ENCODE data around the gene PIK3R5. TPM values are rescaled to one million over a fixed set of nuclear protein-coding genes. Genes with fewer than 3 reads are reported as not detected.
A peak's percentile ranks its signal among the peaks of the same experiment; 100 is the strongest.

PIK3R5 gene
- total and polyA plus RNA-seq, 12 donors = 1.2 to 51.7 (median 17.2) TPM

- TF ChIP-seq, protein P1, sequence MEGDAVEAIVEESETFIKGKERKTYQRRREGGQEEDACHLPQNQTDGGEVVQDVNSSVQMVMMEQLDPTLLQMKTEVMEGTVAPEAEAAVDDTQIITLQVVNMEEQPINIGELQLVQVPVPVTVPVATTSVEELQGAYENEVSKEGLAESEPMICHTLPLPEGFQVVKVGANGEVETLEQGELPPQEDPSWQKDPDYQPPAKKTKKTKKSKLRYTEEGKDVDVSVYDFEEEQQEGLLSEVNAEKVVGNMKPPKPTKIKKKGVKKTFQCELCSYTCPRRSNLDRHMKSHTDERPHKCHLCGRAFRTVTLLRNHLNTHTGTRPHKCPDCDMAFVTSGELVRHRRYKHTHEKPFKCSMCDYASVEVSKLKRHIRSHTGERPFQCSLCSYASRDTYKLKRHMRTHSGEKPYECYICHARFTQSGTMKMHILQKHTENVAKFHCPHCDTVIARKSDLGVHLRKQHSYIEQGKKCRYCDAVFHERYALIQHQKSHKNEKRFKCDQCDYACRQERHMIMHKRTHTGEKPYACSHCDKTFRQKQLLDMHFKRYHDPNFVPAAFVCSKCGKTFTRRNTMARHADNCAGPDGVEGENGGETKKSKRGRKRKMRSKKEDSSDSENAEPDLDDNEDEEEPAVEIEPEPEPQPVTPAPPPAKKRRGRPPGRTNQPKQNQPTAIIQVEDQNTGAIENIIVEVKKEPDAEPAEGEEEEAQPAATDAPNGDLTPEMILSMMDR (IDR thresholded peaks at IDR 0.05) = no peak
- TF ChIP-seq POLR2A (IDR thresholded peaks at IDR 0.05) = no peak
- Histone ChIP-seq H3K9me3 (replicated peaks in 1 of 3) (no peaks in the 10 kb centered on the region), H3K4me3 (no peak overlapping the region), H3K4me1 (replicated peaks in 1 of 2) (no peaks in the 10 kb centered on the region), H3K27me3 (peaks cover 34% of the 10 kb centered on the region), H3K36me3 (replicated peaks in 1 of 2) (no peaks in the 10 kb centered on the region), H3K27ac (no peak overlapping the region)
- intact Hi-C loops (cut with DNase I) = no loop called here
- no peak for DNase-seq
- WGBS, 4 donors = 85 to 96% (median 91%) methylated on average over 2 of the region's 2 CpGs
Observed at GRCh38 chr17:9007052-9007714, 41.7 kb upstream of the PIK3R5 start.

GRCh38 chr17:9006175-9006767, 40.8 kb upstream of the PIK3R5 start:
- DNase-seq = no peak
- H3K9me3 ChIP-seq (replicated peaks in 1 of 3) = no peaks in the 10 kb centered on the region
- no peaks in the 10 kb centered on the region for H3K4me1 ChIP-seq (replicated peaks in 1 of 2)

DNA sequence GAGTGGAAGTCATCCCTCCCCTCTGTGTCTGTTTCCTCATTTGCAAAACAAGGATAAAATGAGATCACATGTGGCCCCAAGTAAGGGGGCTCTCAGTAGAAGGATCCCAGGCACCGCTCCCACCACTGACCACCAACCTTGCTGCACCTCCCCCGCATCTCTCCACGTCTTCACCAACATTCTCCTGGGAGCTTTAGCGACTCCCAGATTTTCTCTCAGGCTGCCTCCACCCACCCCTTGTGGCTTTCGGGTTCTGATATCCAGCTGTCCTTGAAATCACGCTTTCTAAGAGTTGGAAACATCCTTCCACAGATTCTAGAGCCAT, 39.4 kb upstream of the PIK3R5 start:
- no peaks in the 10 kb centered on the region for H3K36me3 ChIP-seq (replicated peaks in 1 of 2)
- H3K9me3 ChIP-seq (replicated peaks in 1 of 3) = no peaks in the 10 kb centered on the region
- TF ChIP-seq, protein P1 (IDR thresholded peaks at IDR 0.05) = no peak
- no peak for TF ChIP-seq POLR2A (IDR thresholded peaks at IDR 0.05)
- intact Hi-C loops (cut with DNase I) = no loop called here
- WGBS, 4 donors = 45 to 56% (median 48%) methylated on average over 6 of the region's 6 CpGs
- no peak for DNase-seq
- H3K4me3 ChIP-seq = no peak overlapping the region
- no peak overlapping the region for H3K27ac ChIP-seq
- peaks cover 41% of the 10 kb centered on the region for H3K27me3 ChIP-seq
- H3K4me1 ChIP-seq (replicated peaks in 1 of 2) = no peaks in the 10 kb centered on the region

More at GRCh38 chr17:9006175-9006767, 40.8 kb upstream of the PIK3R5 start:
- Histone ChIP-seq H3K27me3 (peaks cover 35% of the 10 kb centered on the region), H3K36me3 (replicated peaks in 1 of 2) (no peaks in the 10 kb centered on the region), H3K27ac (no peak overlapping the region), H3K4me3 (no peak overlapping the region)
- 64 to 88% (median 72%) methylated on average over 7 of the region's 7 CpGs for WGBS, 4 donors
- TF ChIP-seq POLR2A (IDR thresholded peaks at IDR 0.05) = no peak
- TF ChIP-seq, protein P1 (IDR thresholded peaks at IDR 0.05) = no peak
- intact Hi-C loops (cut with DNase I) = no loop called here

GRCh38 chr17:9004132-9004960, 38.8 kb upstream of the PIK3R5 start:
- H3K27me3 ChIP-seq = peaks cover 42% of the 10 kb centered on the region
- no peak overlapping the region for H3K27ac ChIP-seq
- no peaks in the 10 kb centered on the region for H3K36me3 ChIP-seq (replicated peaks in 1 of 2)
- no peak for TF ChIP-seq POLR2A (IDR thresholded peaks at IDR 0.05)
- TF ChIP-seq, protein P1 (IDR thresholded peaks at IDR 0.05) = no peak
- peak in 1 of 7 donors; percentile 28 for DNase-seq
- no peak overlapping the region for H3K4me3 ChIP-seq
- intact Hi-C loops (cut with DNase I) = no loop called here
- no peaks in the 10 kb centered on the region for H3K9me3 ChIP-seq (replicated peaks in 1 of 3)
- H3K4me1 ChIP-seq (replicated peaks in 1 of 2) = no peaks in the 10 kb centered on the region
- WGBS, 4 donors = 9 to 14% (median 13%) methylated on average over 20 to 58 of the region's 58 CpGs

Measured in adrenal gland (tissue), 12 donors.